ENCODE measurements around the gene GLCE. TPM values are rescaled to one million over a fixed set of nuclear protein-coding genes. Genes with fewer than 3 reads are reported as not detected.

Gene GLCE
- total and polyA plus RNA-seq, 9 of the 15 experiments (the other 6 are each of a cell fraction or from before 2014, with no cell fraction given): 4.6 to 12.3 (median 10.6) TPM

GRCh38 chr15:69307939-69308338, 147.5 kb downstream of the GLCE start:
- BruUV-seq (replicated peaks): no TSS peak
- H2AFZ ChIP-seq (ENCODE audit: low read depth, low read length): no peak overlapping the region
- H3K9ac ChIP-seq (ENCODE audit: insufficient read depth in 1 of 2, low read depth in 2 of 2, low read length in 2 of 2): no peak overlapping the region
- WGBS (ENCODE audit: insufficient coverage, low coverage, missing lambda C conversion rate): 3% methylated on average over 3 of the region's 3 CpGs
- ATAC-seq (no peak), FAIRE-seq (no peak), DNase-seq (ENCODE audit: extremely low read depth in 1 of 4, low spot score in 3 of 4) (no peak)
- no peak overlapping the region for H3K4me2 ChIP-seq (ENCODE audit: insufficient read depth, low read length)
- no peak overlapping the region for H3K4me3 ChIP-seq
- POLR2A ChIA-PET: interaction anchor here (0.7 to 0.9 kb wide), 2 partner anchors 11 to 488 kb away, joined by 3 read pairs; no protein-coding TSS in a partner anchor
- H3K27me3 ChIP-seq (ENCODE audit: control insufficient read depth in 2 of 2, insufficient read depth in 2 of 2, low read length in 2 of 2): peaks cover 7 to 24% of the 10 kb centered on the region in 2 experiments; a peak in 4 of 5 replicates
- intact Hi-C loops (cut with micrococcal nuclease): loop anchor here (10.0 kb wide), 1 partner anchor 87 kb away; no protein-coding TSS in a partner anchor
- no peaks in the 10 kb centered on the region for H3K36me3 ChIP-seq (ENCODE audit: control insufficient read depth, insufficient read depth, low read length)
- H4K20me1 ChIP-seq (replicated peaks; ENCODE audit: control insufficient read depth, insufficient read depth, low read length): no peaks in the 10 kb centered on the region
- H3K27ac ChIP-seq (ENCODE audit: extremely low read depth, low read depth, low read length): no peak overlapping the region
- CTCF ChIA-PET (ENCODE audit: low intra/inter-chr PET ratio): no interaction called here
- no peaks in the 10 kb centered on the region for H3K9me3 ChIP-seq (replicated peaks; ENCODE audit: control insufficient read depth, insufficient read depth, low read depth, low read length)
- H3K9me1 ChIP-seq (ENCODE audit: control insufficient read depth, insufficient read depth, low read length): peaks cover 5% of the 10 kb centered on the region
- H3K79me2 ChIP-seq (ENCODE audit: control insufficient read depth, insufficient read depth, low read length): no peaks in the 10 kb centered on the region
- in situ Hi-C loops (cut with MboI): no loop called here
- peaks cover 0 to 7% of the 10 kb centered on the region in 2 experiments; a peak in 2 of 5 replicates for H3K4me1 ChIP-seq (replicated peaks in 1 of 2; ENCODE audit: control insufficient read depth in 2 of 2, insufficient read depth in 2 of 2, low read length in 2 of 2)
- no peak for TF ChIP-seq FOXK1 (CRISPR knock-in tag; IDR thresholded peaks at IDR 0.05; ENCODE audit: borderline replicate concordance)
- no peak for TF ChIP-seq CBX1 (IDR thresholded peaks at IDR 0.05; ENCODE audit: low read depth)
- no peak for TF ChIP-seq CBX2 (IDR thresholded peaks at IDR 0.05; ENCODE audit: insufficient read depth, low read length, poor library complexity, severe bottlenecking)
- no peak for TF ChIP-seq ZNF696 (CRISPR knock-in tag; conservative IDR thresholded peaks at IDR 0.05)
- TF ChIP-seq RBM15 (IDR thresholded peaks at IDR 0.05; ENCODE audit: insufficient read depth, low read length): no peak
- TF ChIP-seq, protein P1, sequence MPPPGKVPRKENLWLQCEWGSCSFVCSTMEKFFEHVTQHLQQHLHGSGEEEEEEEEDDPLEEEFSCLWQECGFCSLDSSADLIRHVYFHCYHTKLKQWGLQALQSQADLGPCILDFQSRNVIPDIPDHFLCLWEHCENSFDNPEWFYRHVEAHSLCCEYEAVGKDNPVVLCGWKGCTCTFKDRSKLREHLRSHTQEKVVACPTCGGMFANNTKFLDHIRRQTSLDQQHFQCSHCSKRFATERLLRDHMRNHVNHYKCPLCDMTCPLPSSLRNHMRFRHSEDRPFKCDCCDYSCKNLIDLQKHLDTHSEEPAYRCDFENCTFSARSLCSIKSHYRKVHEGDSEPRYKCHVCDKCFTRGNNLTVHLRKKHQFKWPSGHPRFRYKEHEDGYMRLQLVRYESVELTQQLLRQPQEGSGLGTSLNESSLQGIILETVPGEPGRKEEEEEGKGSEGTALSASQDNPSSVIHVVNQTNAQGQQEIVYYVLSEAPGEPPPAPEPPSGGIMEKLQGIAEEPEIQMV (tag; conservative IDR thresholded peaks at IDR 0.05; ENCODE audit: low read depth): no peak
- no peak for TF ChIP-seq STAT5B (CRISPR knock-in tag; IDR thresholded peaks at IDR 0.05)
